GM19467 (cell line): ENCODE data around the gene FOXL3.

ENCODE experiments used
- ATAC-seq: cut with Tn5 transposase; IDR thresholded peaks from one replicate; pipeline ENCODE4 v1.9.1; 2021; ENCODE audit warnings: mild to moderate bottlenecking, moderate library complexity; ENCODE audit not compliant: unreplicated experiment

Gene FOXL3

GRCh38 chr7:318878-319661 is 29.1 kb downstream of the FOXL3 start:
- ATAC-seq, result no peak

GRCh38 chr7:320297-320696 is 30.3 kb downstream of the FOXL3 start:
- ATAC-seq, result no peak

- ATAC-seq, result no peak
Measured at GRCh38 chr7:322111-322671, 32.2 kb downstream of the FOXL3 start.

- no peak for ATAC-seq
Measured at GRCh38 chr7:322708-323111, 32.7 kb downstream of the FOXL3 start.

GRCh38 chr7:323410-323809 is 33.4 kb downstream of the FOXL3 start:
- ATAC-seq, result no peak

- ATAC-seq, result no peak
Measured at GRCh38 chr7:324011-324410, 34.0 kb downstream of the FOXL3 start.

- ATAC-seq, result no peak
Measured at GRCh38 chr7:325051-325798, 35.3 kb downstream of the FOXL3 start.

- no peak for ATAC-seq
Measured at GRCh38 chr7:325811-326210, 35.8 kb downstream of the FOXL3 start.

GRCh38 chr7:326273-326672 is 36.3 kb downstream of the FOXL3 start:
- no peak for ATAC-seq

GRCh38 chr7:326809-327232 is 36.9 kb downstream of the FOXL3 start:
- no peak for ATAC-seq

- ATAC-seq, result no peak
Measured at GRCh38 chr7:327233-327931, 37.4 kb downstream of the FOXL3 start.

GRCh38 chr7:327991-328702 is 38.2 kb downstream of the FOXL3 start:
- no peak for ATAC-seq

- no peak for ATAC-seq
Measured at GRCh38 chr7:329691-330281, 39.8 kb downstream of the FOXL3 start.

- no peak for ATAC-seq
Measured at GRCh38 chr7:330511-331230, 40.7 kb downstream of the FOXL3 start.

GRCh38 chr7:332020-332517 is 42.1 kb downstream of the FOXL3 start:
- ATAC-seq, result no peak

GRCh38 chr7:332646-333392 is 42.8 kb downstream of the FOXL3 start:
- no peak for ATAC-seq

GRCh38 chr7:333393-333764 is 43.4 kb downstream of the FOXL3 start:
- ATAC-seq, result no peak

- ATAC-seq, result no peak
Measured at GRCh38 chr7:334618-335357, 44.8 kb downstream of the FOXL3 start.
